ENCODE data around the gene LTBP4.

Gene LTBP4

DNA sequence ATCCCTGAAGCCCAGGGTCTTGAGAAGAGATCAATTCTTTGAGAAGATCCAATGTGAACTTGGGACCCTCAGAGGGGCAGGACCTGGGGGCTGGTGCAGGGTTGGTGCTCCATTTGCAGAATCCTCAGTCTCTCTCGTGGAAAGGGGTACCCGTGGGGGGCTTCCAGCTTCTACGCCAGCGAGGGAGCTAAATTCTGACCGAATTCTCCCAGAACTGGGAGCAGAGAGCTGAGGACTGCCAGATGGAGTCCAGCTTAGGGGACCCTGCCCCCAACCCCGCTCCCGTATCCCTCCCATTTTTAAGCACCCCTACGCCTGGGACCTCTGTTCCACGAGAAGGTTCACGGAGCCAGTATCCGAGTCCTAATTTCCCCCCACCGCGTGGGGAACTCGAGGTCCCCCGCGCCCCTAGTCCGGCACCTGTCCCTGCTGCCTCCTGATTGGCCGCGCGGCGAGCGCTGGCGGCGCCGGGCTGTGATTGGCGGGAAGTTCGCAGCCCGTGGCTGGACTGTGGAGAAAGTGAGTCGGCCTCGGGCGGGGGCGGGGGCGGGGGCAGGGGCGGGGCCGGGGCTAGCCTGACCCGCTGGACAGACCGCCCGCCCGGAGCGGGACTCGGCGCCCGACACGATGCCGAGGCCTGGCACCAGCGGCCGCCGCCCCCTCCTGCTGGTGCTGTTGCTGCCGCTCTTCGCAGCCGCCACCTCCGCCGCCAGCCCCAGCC lies 4.4 kb upstream of the LTBP4 start:
- DNase-seq (ENCODE audit: low spot score): peak; percentile 54

DNA sequence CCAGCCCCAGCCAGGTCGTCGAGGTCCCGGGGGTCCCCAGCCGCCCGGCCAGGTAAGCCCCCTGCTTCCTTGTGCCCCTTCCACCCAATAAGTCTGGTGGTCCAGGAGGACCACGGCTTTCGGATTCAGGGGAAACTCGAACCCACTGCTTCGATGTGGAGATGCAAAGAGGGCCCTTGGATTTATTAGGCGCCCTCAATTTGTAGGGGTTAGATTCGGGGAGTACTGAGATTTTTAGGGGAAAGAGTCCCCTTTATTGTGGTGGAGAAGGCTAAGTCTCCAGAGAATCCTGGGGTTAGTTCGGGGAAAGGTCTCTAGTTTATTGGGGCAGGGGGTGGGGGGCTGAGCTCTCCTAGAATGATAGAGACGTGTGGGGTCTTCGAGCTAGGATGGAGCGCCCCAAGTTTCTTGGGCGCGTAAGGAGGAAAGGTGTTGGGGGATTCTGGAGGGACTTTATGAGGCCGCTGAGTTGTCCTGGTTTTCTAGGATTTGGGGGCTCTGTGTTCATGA lies 3.8 kb upstream of the LTBP4 start:
- DNase-seq (ENCODE audit: low spot score): no peak

DNA sequence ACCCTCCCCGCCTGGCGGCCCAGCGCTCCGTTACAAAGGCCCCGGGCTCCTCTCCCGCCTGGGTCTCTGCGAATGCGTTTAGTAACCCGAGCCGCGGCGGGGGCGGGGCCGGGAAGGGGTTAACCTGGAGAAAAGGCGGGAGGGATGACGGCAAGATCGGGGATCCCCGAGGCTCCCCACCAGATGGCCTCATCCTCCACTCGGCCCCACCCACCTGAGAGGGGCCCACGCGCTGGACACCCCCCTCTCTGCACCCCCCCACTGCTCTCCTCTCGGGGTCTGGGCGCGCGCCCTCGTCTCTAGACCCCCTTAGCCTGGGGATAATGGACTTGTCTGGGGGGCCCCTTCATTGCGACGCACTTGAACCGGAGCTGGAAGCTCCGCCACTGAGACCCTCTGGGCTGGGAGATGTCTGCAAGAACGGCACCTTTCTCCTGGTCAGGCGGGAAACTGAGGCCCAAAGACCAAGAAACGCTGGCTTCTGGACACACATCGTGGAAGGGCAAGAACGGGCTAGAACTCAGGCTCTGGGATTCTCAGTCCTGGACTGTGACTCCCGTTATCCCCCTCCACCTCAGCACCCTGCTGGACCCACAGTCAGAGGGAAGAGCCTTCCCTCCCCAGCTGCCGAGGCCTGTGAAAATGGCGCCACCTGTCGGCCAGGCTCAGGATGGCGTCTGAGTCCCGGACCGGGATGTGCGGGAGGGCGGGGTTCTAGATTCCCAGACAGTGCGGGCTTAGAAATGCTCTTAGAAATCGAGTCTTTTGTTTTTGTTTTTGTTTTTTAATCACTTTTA lies 2.9 kb upstream of the LTBP4 start:
- peak; percentile 91 for DNase-seq (ENCODE audit: low spot score)

DNA sequence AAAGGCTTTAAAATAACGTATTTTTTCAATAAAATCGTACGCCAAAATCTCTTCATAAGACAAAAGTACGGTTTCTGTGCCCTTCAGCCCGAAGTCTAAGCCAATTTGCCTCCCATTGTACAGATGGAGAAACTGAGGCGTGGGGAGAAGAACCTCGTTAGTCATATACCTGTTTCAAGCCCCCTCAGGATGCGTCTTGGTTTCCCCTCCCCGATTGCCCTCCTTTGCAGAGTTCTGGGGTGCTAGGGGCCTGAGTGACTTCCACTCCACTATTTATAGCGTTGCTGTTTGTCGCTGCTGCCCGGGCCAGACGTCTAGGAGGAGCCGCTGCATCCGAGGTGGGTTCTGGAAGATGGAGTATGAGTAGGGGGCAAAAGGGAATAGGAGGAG lies 2.3 kb upstream of the LTBP4 start:
- DNase-seq (ENCODE audit: low spot score): no peak

DNA sequence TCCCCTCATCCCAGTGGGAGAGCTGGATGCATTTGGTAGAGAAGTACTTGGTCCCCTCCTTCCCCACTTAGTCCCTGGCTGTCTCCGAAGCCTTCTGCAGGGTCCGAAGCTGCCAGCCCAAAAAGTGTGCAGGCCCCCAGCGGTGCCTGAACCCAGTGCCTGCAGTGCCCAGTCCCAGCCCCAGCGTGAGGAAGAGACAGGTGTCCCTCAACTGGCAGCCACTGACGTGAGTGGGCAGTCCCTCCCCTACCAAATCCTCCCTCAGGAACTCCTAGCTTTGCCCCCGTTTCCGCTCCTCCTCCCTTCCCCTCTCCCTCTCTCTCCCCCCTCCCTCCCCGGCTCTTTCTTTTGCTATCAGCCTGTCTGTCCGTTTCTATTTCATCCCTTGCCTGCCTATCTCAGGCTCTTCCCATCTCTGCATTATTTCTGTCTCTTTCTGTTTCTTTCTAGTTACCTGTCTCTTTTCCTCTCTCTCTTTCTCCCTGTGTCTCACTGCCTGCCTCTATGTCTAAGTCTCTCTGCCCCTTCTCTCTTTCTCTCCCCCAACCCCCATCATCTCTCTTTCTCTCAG lies 1.8 kb upstream of the LTBP4 start:
- DNase-seq (ENCODE audit: low spot score): peak; percentile 61

DNA sequence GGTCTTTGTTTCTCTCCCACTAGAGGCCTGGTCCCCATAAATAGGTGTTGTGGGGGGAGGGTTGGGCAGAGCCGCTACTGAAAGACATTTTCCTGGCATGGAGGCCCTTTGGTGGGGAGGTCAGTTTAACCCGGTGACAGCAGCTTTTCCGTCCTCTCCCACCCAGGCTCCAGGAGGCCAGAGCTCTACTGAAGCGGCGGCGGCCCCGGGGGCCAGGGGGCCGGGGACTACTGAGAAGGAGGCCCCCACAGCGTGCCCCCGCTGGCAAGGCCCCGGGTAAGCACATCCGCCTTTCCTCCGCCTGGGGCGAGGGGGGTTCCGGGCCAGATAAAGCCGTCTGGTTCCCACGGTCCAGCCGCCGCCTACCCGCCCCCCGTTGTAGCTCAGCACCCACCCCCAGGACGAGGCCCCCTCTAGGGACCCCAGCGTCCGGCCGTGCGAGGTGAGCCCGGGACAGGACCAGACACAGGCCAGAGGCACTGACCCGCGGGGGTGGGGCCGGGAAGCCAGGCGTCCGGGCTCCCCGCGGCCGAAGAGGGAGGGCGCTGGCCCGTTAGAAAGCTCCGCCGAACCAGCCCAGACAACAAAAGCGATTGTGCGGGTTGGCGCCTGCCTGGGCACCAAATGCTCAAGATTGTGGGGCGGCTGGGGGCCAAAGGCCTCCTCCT lies 1.1 kb upstream of the LTBP4 start:
- DNase-seq (ENCODE audit: low spot score): no peak

DNA sequence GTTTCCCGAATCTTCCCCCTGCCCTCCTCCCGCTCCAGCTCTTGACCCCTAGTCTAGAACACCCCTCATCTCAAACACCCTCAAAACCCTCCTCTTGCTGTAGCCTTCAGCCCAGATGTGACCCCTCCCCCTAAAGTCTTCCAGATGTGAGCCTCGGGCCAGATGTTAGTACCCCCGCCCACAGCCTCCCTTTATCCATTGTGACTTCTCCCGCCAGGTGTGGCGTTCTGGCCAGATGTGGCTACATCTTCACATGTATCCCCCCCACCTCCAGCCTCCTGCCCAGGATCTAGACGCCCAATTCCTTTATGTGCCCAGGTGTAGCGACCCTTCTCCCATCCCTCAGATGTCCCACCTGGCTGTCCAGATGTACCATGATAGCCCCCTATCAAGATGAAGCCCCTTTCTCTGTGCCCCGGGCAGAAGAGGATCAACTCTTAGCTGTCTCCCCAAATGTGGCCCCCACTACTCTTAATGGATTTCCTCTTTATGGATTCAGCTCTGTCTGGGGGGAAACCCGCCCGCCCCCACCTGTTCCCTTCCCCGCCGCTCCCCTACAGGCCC lies 517 bp upstream of the LTBP4 start:
- no peak for DNase-seq (ENCODE audit: low spot score)

DNA sequence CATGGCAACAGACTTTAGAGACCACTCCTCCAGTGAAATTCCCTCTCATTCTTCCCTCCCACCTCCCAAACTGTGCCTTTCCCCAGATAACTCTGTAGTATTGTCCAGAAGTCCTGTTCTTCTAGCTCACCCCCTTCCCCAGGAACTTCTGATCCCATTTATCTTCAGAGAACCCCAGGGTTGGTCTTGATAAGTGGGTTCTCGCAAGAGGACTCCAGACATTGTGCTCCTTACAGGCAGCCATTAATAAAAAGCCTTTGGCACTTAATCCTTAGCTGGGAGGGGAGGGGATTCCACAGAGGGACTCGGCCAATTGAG lies 1.9 kb downstream of the LTBP4 start:
- DNase-seq (ENCODE audit: low spot score): no peak

DNA sequence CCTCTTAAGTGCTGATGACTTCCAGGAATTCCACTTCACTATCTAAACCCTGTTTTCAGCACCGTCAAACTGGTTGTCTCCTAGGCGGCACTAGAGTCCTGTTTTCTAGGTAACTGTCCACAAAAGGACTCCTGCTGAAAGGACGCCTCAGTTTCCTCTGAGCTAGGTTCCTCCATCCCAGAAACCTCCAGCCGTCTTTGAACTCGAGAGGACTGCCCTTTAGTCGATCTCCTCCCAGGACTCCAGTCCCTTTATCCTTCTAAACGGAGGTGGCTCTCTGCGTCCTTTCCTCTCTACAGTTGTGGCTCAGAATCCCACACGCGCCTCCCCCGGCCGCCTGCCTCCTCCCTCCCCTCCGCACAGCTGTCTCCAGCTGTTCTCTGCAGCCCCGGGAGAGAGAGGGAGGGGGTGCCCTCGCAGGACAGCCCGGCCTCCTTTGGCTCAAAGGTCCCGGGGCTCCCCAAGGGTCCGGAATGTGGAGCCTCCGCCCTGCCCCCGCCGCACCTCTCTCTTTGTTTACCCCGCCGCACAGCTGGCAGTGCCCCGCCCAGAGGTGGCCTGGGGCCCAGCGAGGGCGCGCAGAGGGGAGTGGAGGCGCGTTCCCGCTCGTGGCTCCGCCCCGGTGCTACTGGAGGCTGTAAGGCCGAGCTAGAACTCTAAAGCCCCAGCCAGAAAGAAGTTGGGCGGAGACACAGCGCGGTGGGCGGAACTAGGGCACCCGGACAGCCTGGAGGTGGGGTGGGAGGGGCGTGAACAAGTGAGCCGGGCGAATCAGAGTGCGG lies 2.4 kb downstream of the LTBP4 start:
- peak; percentile 100 for DNase-seq (ENCODE audit: low spot score)

DNA sequence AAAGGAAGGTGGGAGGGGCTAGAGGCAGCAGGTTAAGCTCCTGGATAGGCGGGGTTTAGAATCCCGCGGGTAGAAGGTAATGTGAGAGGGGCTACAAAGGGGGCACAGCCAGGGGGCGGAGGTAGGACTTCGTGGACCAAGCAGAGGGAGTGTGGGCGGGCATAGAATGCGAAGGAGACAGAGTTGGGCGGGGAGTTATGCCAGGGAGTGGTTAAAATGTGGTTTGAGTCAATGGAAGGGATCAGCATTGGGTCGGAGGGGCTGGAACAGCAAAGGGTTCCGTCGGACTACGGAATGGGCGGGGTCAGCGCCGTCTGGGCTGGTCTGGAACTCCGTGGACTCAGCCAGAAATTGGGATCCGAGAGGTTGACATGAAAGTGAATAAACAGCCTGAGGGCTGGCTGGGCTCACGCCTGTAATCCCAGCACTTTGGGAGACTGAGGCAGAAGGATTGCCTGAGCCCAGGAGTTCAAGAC lies 3.0 kb downstream of the LTBP4 start:
- DNase-seq (ENCODE audit: low spot score): no peak

DNA sequence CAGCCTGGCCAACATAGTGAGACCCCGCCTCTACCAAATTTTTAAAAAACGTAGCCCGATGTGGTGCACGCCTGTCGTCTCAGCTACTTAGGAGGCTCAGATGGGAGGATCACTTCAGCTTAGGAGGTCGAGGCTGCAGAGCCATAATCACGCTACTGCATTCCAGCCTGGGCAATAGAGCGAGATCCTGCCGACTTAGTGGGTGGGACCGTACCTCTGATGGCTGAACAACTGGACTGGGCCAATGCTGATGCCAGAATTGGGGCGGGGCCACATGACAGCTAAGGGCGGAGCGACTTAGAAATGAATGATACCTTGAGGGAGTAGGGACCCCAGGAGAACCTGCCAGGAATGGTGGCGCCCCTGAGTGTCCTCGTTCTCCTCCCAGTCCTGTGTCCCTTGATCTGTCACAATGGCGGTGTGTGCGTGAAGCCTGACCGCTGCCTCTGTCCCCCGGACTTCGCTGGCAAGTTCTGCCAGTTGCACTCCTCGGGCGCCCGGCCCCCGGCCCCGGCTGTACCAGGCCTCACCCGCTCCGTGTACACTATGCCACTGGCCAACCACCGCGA lies 3.6 kb downstream of the LTBP4 start:
- peak; percentile 74 for DNase-seq (ENCODE audit: low spot score)

DNA sequence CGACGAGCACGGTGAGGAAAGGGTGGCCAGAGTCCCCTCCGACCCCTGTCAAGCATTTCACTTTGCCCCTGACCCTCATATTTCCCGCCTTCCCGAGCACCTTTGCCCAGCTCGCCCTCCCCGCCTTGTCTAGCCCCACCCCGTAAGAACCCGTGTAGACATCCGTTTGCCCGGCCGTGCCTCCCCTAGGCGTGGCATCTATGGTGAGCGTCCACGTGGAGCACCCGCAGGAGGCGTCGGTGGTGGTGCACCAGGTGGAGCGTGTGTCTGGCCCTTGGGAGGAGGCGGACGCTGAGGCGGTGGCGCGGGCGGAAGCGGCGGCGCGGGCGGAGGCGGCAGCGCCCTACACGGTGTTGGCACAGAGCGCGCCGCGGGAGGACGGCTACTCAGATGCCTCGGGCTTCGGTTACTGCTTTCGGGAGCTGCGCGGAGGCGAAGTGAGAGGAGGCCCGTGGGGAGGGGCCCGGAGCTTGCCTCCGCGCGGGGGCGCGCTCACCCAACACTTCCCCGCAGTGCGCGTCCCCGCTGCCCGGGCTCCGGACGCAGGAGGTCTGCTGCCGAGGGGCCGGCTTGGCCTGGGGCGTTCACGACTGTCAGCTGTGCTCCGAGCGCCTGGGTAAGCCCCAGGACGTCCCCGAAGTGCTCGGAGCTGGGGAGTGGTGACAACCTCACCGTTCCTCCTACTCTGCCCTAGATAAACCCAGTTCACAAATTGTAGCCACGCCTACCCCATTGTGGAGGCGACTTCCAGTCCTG lies 4.2 kb downstream of the LTBP4 start:
- DNase-seq (ENCODE audit: low spot score): peak; percentile 97

DNA sequence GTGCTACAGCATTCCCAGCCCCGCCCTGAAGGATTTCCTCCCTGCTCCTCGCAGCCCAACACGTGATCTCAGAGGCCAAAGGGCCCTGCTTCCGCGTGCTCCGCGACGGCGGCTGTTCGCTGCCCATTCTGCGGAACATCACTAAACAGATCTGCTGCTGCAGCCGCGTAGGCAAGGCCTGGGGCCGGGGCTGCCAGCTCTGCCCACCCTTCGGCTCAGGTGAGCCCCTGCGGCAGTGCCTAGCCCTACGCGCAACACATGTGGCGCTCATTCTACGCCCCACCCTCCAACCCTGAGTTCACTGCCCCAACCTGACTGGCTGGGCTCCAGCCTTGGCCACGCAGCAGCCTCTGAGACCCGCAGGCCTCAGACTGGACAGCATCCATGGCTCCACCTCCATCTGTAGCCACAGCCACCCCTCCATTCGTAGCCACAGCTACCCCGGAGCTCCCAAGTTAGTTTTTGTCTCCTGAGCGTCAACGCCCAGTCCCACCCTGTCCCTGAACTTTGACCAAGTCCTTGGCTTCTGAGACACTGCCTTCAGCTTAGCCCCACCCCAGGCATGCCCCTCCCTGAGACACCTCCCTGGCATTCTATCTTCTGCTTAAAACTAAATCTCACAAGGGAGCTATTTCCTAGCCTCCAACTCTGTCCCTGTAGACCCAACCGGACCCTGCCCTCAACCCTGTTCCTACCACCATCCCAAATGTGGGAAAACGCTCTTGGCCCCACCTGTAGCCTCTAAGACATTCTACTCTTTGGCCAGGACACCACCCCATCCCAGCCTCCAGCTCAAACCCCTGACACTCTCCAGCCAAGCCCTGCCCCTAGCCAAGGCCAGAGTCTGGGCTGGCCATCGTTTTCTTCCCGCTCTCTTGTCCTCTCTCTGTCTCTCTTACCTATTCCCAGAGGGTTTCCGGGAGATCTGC lies 6.4 kb downstream of the LTBP4 start:
- no peak for DNase-seq (ENCODE audit: low spot score)

DNA sequence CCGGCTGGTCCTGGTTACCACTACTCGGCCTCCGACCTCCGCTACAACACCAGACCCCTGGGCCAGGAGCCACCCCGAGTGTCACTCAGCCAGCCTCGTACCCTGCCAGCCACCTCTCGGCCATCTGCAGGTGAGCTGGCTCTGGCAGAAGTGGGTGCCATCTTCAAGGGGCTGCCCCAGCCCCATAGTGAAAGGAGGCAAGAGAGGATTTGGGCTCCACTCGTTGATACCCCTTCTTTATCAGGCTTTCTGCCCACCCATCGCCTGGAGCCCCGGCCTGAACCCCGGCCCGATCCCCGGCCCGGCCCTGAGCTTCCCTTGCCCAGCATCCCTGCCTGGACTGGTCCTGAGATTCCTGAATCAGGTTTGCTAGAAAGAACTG lies 7.1 kb downstream of the LTBP4 start:
- DNase-seq (ENCODE audit: low spot score): no peak

DNA sequence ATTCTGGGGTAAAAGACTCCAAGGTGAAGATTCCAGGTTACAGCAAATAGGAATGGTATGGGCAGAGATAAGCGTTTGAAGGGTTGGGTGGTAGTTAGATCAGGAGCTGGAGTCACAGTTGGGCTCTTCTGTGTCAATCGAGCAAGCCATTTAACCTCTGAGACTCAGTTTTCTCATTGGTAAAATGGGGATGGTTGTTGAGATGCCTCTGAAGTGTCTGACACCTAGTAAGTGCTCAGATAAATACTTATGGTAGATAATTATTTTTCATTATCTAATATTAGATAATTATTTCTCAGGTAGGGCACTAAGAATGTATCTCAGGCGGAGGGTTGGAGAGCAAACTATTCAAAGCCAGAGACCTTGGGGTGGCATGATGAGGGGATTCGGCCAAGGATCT lies 7.8 kb downstream of the LTBP4 start:
- DNase-seq (ENCODE audit: low spot score): no peak

DNA sequence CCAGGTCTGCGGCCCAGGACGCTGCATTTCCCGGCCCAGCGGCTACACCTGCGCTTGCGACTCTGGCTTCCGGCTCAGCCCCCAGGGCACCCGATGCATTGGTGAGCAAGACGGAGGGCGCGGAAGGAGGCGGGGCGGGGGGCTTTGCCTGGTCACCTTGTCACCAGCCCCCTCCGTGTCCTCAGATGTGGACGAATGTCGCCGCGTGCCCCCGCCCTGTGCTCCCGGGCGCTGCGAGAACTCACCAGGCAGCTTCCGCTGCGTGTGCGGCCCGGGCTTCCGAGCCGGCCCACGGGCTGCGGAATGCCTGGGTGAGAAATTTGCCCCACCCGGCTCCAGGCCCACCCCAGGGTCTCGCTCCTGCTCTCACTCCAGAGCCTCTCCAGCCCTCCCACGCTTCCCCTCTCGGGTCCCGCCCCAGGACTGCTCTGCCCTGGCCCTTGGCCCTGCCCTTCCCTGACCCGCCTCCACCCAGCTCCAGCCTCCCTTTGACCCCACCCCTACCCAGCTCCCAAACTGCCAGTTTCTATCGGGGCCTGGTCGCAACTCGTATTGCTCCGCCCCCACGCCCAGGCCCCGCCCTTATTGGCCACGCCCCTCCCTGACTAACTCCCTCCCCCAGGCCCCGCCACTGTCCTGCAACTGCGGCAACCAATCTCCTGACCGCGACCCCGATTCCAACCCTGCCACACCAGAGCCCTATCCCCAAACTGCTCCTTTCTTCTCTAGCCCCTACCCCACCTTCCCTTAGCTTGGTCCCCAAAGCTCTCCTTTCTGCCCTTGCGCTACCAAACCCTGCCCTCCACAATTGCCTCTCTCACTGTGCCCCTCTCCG lies 8.6 kb downstream of the LTBP4 start:
- DNase-seq (ENCODE audit: low spot score): peak; percentile 98

DNA sequence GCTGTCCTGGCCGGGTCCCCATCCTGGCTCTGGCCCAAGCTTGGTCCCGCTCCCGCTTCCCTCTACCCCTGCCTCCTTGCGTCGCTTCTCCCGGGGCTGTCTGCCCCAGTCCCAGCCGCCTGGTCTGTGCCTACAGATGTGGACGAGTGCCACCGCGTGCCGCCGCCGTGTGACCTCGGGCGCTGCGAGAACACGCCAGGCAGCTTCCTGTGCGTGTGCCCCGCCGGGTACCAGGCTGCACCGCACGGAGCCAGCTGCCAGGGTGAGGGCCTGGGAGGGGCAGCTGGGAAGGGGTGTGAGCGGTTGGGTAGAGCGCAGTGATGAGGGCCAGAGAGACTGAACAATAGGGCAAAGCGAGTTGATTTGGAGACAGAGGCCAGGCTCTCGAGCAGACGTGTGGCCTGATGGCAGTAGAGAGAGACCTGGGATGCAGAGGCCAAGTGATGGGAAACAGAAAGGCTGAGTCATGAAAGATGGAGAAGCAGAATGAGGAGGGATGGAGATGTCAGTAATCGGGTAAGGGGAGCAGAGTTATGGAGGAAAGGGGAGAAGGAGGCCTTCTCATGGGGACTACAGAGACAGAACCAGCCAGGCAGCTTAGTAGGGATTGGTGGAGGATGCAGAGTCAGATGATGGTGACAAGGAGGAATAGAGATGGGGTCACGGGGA lies 9.4 kb downstream of the LTBP4 start:
- DNase-seq (ENCODE audit: low spot score): peak; percentile 71

DNA sequence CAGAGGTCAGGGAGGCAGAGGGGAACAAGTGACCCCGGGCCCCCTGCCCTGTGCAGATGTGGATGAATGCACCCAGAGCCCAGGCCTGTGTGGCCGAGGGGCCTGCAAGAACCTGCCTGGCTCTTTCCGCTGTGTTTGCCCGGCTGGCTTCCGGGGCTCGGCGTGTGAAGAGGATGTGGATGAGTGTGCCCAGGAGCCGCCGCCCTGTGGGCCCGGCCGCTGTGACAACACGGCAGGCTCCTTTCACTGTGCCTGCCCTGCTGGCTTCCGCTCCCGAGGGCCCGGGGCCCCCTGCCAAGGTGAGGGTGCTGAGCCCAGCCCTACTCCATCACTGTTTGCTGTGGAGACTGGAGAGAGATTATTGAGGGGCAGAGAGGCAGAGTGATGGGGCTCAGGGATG lies 9.9 kb downstream of the LTBP4 start:
- peak; percentile 72 for DNase-seq (ENCODE audit: low spot score)

All from SW480 (cell line).